ENCODE results near the gene RILPL2. TPM values are rescaled to one million over a fixed set of nuclear protein-coding genes. Genes with fewer than 3 reads are reported as not detected.

The RILPL2 gene
- total and polyA plus RNA-seq, 9 of the 15 experiments (the other 6 are each of a cell fraction or from before 2014, with no cell fraction given): 0.61 to 5.8 (median 4.3) TPM

GRCh38 chr12:123444092-123445026 lies 7.9 kb upstream of the RILPL2 start:
- DNase-seq (ENCODE audit: extremely low read depth in 1 of 4, low spot score in 3 of 4) (no peak), FAIRE-seq (no peak), ATAC-seq (no peak)
- H3K9me3 ChIP-seq (replicated peaks; ENCODE audit: control insufficient read depth, insufficient read depth, low read depth, low read length): no peaks in the 10 kb centered on the region
- CTCF ChIA-PET (ENCODE audit: low intra/inter-chr PET ratio): interaction anchor here (1.1 kb wide), 1 partner anchor 8 kb away, joined by 3 read pairs; the partner anchor contains the start of gene RILPL2
- no TSS peak for BruUV-seq (replicated peaks)
- in situ Hi-C loops (cut with MboI): no loop called here
- no peak overlapping the region for H3K4me2 ChIP-seq (ENCODE audit: insufficient read depth, low read length)
- H3K4me1 ChIP-seq (replicated peaks in 1 of 2; ENCODE audit: control insufficient read depth in 2 of 2, insufficient read depth in 2 of 2, low read length in 2 of 2): peaks cover 3 to 4% of the 10 kb centered on the region in 2 experiments; a peak in 3 of 5 replicates
- POLR2A ChIA-PET: interaction anchor here (0.6 to 2.0 kb wide), 4 partner anchors 8 to 321 kb away, joined by 4 to 8 read pairs (median 5); partner anchors contain the start of genes RILPL2 and SNRNP35
- H3K79me2 ChIP-seq (ENCODE audit: control insufficient read depth, insufficient read depth, low read length): no peaks in the 10 kb centered on the region
- H3K4me3 ChIP-seq: no peak overlapping the region
- H3K36me3 ChIP-seq (ENCODE audit: control insufficient read depth, insufficient read depth, low read length): no peaks in the 10 kb centered on the region
- intact Hi-C loops (cut with micrococcal nuclease): no loop called here
- 43% methylated on average over 8 of the region's 8 CpGs for WGBS (ENCODE audit: insufficient coverage, low coverage, missing lambda C conversion rate)
- H3K9me1 ChIP-seq (ENCODE audit: control insufficient read depth, insufficient read depth, low read length): no peaks in the 10 kb centered on the region
- TF ChIP-seq ARID3A (IDR thresholded peaks at IDR 0.05; ENCODE audit: borderline replicate concordance, low read depth, low read length) (no peak), BCOR (IDR thresholded peaks at IDR 0.05) (0 out of 2 replicates have a peak, but pooled peaks have one; percentile 21), RFX1 (IDR thresholded peaks at IDR 0.05) (peak; percentile 71)
- no peak overlapping the region for H3K9ac ChIP-seq (ENCODE audit: insufficient read depth in 1 of 2, low read depth in 2 of 2, low read length in 2 of 2)
- H3K27ac ChIP-seq (ENCODE audit: extremely low read depth, low read depth, low read length): no peak overlapping the region
- H2AFZ ChIP-seq (ENCODE audit: low read depth, low read length): no peak overlapping the region
- no peaks in the 10 kb centered on the region for H4K20me1 ChIP-seq (replicated peaks; ENCODE audit: control insufficient read depth, insufficient read depth, low read length)
- no peaks in the 10 kb centered on the region for H3K27me3 ChIP-seq (ENCODE audit: control insufficient read depth in 2 of 2, insufficient read depth in 2 of 2, low read length in 2 of 2)

All from K562 (cell line).